Posterior vena cava (tissue), 2 donors: ENCODE results near the gene SNIP1. TPM values are rescaled to one million over a fixed set of nuclear protein-coding genes. Genes with fewer than 3 reads are reported as not detected.

Experiments
- microRNA-seq, 2 donors: library from miRNA; unstranded; fragments of <30 nt; microRNA quantifications; one replicate each; pipeline ENCODE4 v1.2.0, GENCODE V29; 2020 to 2021; ENCODE audit warnings: borderline microRNAs expressed in 2 of 2
- total RNA-seq, 2 donors: library from RNA; stranded (reverse); fragmentation: NEBNext Ultra II Directional; extraction: Animal tissue kit (Norgen Biotek cat#: 25700); gene quantifications; one replicate each; pipeline ENCODE4 v1.2.1, GENCODE V29; 2021
- donor health status: DM: yes; HTN: yes; CAD: no.
- donor health status: DM: yes; HTN: yes; CAD: no.

Gene SNIP1
- total RNA-seq, 2 donors from 2014 or later, result 11.3 to 13.9 TPM

Small RNAs within 50 kb of the gene (microRNA-seq; reads per million reads assigned to microRNA genes)
- gene MIR5581, result 0 reads per million in 2 donors

Other genes with a start within 250 kb of the SNIP1 start
- 10 to 100 TPM in 1 of 2 donors, 1 to 10 TPM in 1; 7.7 to 18.4 TPM for gene ZC3H12A, start 79.7 kb downstream of the SNIP1 start, total RNA-seq
- gene MEAF6, start 39.5 kb downstream of the SNIP1 start, total RNA-seq, result 10 to 100 TPM; 43.6 to 49.6 TPM
- 1 to 10 TPM; 2.1 to 3.9 TPM for gene DNALI1, start 2.6 kb upstream of the SNIP1 start, total RNA-seq
- gene GNL2, start 41.6 kb upstream of the SNIP1 start, total RNA-seq, result 10 to 100 TPM; 35.7 to 40.0 TPM
- gene RSPO1, start 80.6 kb upstream of the SNIP1 start, total RNA-seq, result 1 to 10 TPM in 1 of 2 donors, under 1 TPM in 1; 0.60 to 1.2 TPM
- gene CDCA8, start 138.2 kb upstream of the SNIP1 start, total RNA-seq, result under 1 TPM; 0.42 to 0.48 TPM
- gene EPHA10, start 210.8 kb upstream of the SNIP1 start, total RNA-seq, result under 1 TPM in 1 of 2 donors, not detected in 1; 0.05 TPM
- gene MANEAL, start 239.6 kb upstream of the SNIP1 start, total RNA-seq, result 1 to 10 TPM; 1.8 to 1.9 TPM